Astrocyte (in vitro differentiated cells and primary cell): ENCODE results near the gene DOK7. TPM values are rescaled to one million over a fixed set of nuclear protein-coding genes. Genes with fewer than 3 reads are reported as not detected.
A peak's percentile ranks its signal among the peaks of the same experiment; 100 is the strongest.

ENCODE experiments used
- DNase-seq: peaks from one replicate; pipeline ENCODE4 v3.0.0-alpha.2; 2010; ENCODE audit warnings: low read depth
- FAIRE-seq: peaks from 2 replicates; lab custom pipeline; 2011; peaks lifted over from hg19 to GRCh38; lab: Jason Lieb, UNC
- H2AFZ ChIP-seq: 2 replicates; pipeline ENCODE4 v1.6.0; 2012; ENCODE audit warnings: low read depth, low read length, inconsistent platforms
- H3K27ac ChIP-seq: 2 replicates; pipeline ENCODE4 v1.5.1; 2011; ENCODE audit warnings: low read depth, low read length, inconsistent platforms
- H3K27me3 ChIP-seq: 2 replicates; pipeline ENCODE4 v1.6.0; 2011; ENCODE audit warnings: low read length, inconsistent platforms; ENCODE audit not compliant: insufficient read depth
- H3K36me3 ChIP-seq: 2 replicates; pipeline ENCODE4 v1.5.1; 2011; ENCODE audit warnings: low read length, inconsistent platforms; ENCODE audit not compliant: insufficient read depth
- H3K4me1 ChIP-seq: 2 replicates; pipeline ENCODE4 v1.5.1; 2011; ENCODE audit warnings: low read length, inconsistent platforms; ENCODE audit not compliant: insufficient read depth
- H3K4me2 ChIP-seq: 2 replicates; pipeline ENCODE4 v1.6.0; 2012; ENCODE audit warnings: low read length, inconsistent platforms
- H3K4me3 ChIP-seq: 2 replicates; pipeline ENCODE4 v1.5.1; 2011; ENCODE audit warnings: low read depth, mild to moderate bottlenecking, low read length, inconsistent platforms; ENCODE audit not compliant: insufficient read depth
- H3K79me2 ChIP-seq: 2 replicates; pipeline ENCODE4 v1.6.0; 2012; ENCODE audit warnings: mild to moderate bottlenecking, low read length, inconsistent platforms; ENCODE audit not compliant: insufficient read depth
- H3K9ac ChIP-seq: 2 replicates; pipeline ENCODE4 v1.6.0; 2012; ENCODE audit warnings: mild to moderate bottlenecking, low read length, inconsistent platforms
- H3K9me3 ChIP-seq: 2 replicates; pipeline ENCODE4 v1.5.1; 2012; ENCODE audit warnings: low read depth, mild to moderate bottlenecking, low read length, inconsistent platforms; ENCODE audit not compliant: insufficient read depth
- H4K20me1 ChIP-seq: 2 replicates; pipeline ENCODE4 v1.6.0; 2012; ENCODE audit warnings: low read length, inconsistent platforms; ENCODE audit not compliant: insufficient read depth
- H3K27ac Mint-ChIP-seq: one replicate; pipeline ENCODE4 v1.8.0; 2021; ENCODE audit warnings: mild to moderate bottlenecking, mixed read lengths; ENCODE audit not compliant: unreplicated experiment
- H3K27me3 Mint-ChIP-seq: one replicate; pipeline ENCODE4 v1.8.0; 2021; ENCODE audit warnings: low read depth, mixed read lengths; ENCODE audit not compliant: unreplicated experiment
- H3K36me3 Mint-ChIP-seq: one replicate; pipeline ENCODE4 v1.8.0; 2021; ENCODE audit warnings: low read depth, mixed read lengths; ENCODE audit not compliant: unreplicated experiment
- H3K4me1 Mint-ChIP-seq: one replicate; pipeline ENCODE4 v1.8.0; 2021; ENCODE audit warnings: low read depth, mixed read lengths; ENCODE audit not compliant: unreplicated experiment
- H3K4me3 Mint-ChIP-seq: one replicate; pipeline ENCODE4 v1.8.0; 2021; ENCODE audit warnings: mild to moderate bottlenecking, moderate library complexity, mixed read lengths; ENCODE audit not compliant: unreplicated experiment
- H3K9me3 Mint-ChIP-seq: one replicate; pipeline ENCODE4 v1.8.0; 2021; ENCODE audit warnings: mild to moderate bottlenecking, mixed read lengths; ENCODE audit not compliant: unreplicated experiment
- EZH2 ChIP-seq: IDR thresholded peaks from 2 replicates; pipeline ENCODE4 v1.6.1; 2012; ENCODE audit warnings: mild to moderate bottlenecking, low read length, inconsistent platforms; ENCODE audit not compliant: insufficient read depth
- total RNA-seq: library from RNA; stranded (reverse); gene quantifications from 2 replicates; pipeline ENCODE4 v1.2.1, GENCODE V29; 2021
- TF ChIP-seq, protein P1 (sequence below): IDR thresholded peaks from 2 replicates; pipeline ENCODE4 v1.5.1; 2011; ENCODE audit warnings: low read depth, mild to moderate bottlenecking, inconsistent platforms, low read length, moderate library complexity; ENCODE audit not compliant: insufficient read depth

DOK7 gene
- total RNA-seq, 1 donor from 2014 or later, result not detected

GRCh38 chr4:3416270-3416669 is 46.8 kb upstream of the DOK7 start:
- no peak for TF ChIP-seq EZH2
- TF ChIP-seq, protein P1, sequence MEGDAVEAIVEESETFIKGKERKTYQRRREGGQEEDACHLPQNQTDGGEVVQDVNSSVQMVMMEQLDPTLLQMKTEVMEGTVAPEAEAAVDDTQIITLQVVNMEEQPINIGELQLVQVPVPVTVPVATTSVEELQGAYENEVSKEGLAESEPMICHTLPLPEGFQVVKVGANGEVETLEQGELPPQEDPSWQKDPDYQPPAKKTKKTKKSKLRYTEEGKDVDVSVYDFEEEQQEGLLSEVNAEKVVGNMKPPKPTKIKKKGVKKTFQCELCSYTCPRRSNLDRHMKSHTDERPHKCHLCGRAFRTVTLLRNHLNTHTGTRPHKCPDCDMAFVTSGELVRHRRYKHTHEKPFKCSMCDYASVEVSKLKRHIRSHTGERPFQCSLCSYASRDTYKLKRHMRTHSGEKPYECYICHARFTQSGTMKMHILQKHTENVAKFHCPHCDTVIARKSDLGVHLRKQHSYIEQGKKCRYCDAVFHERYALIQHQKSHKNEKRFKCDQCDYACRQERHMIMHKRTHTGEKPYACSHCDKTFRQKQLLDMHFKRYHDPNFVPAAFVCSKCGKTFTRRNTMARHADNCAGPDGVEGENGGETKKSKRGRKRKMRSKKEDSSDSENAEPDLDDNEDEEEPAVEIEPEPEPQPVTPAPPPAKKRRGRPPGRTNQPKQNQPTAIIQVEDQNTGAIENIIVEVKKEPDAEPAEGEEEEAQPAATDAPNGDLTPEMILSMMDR, result no peak

DNA sequence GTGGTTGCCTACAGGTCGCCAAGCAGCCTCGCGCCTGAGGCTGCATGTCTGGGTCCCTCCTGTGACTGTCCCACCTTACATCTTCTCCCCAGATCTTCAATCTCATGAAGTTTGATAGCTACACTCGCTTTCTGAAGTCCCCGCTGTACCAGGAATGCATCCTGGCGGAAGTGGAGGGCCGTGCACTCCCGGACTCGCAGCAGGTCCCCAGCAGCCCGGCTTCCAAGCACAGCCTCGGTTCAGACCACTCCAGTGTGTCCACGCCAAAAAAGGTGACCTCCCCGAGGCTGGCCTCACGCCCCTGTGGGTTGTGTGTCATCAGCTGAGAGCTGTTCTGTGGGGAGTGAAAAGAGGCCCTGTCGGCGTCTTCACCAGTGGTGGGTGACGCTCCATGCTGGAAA is 46.3 kb upstream of the DOK7 start:
- no peaks in the 10 kb centered on the region for H3K36me3 ChIP-seq
- H3K4me1 ChIP-seq, result no peaks in the 10 kb centered on the region
- Mint-ChIP-seq H3K27me3 (no peaks in the 10 kb centered on the region), H3K36me3 (peaks cover 10% of the 10 kb centered on the region), H3K9me3 (no peaks in the 10 kb centered on the region), H3K4me1 (peaks cover 2% of the 10 kb centered on the region), H3K4me3 (no peak overlapping the region), H3K27ac (no peak overlapping the region)
- no peak overlapping the region for H3K9ac ChIP-seq
- H3K4me2 ChIP-seq, result no peak overlapping the region
- H3K4me3 ChIP-seq, result no peak overlapping the region
- H3K9me3 ChIP-seq, result no peaks in the 10 kb centered on the region
- TF ChIP-seq, protein P1, result no peak
- no peak for TF ChIP-seq EZH2
- H3K27me3 ChIP-seq, result no peaks in the 10 kb centered on the region
- no peak for FAIRE-seq
- no peak overlapping the region for H3K27ac ChIP-seq
- peaks cover 7% of the 10 kb centered on the region for H3K79me2 ChIP-seq
- H2AFZ ChIP-seq, result no peak overlapping the region
- H4K20me1 ChIP-seq, result peaks cover 18% of the 10 kb centered on the region
- DNase-seq, result no peak

More at GRCh38 chr4:3416270-3416669, 46.8 kb upstream of the DOK7 start:
- Mint-ChIP-seq H3K4me3 (no peak overlapping the region), H3K27me3 (no peaks in the 10 kb centered on the region), H3K4me1 (peaks cover 2% of the 10 kb centered on the region), H3K9me3 (no peaks in the 10 kb centered on the region), H3K36me3 (peaks cover 10% of the 10 kb centered on the region), H3K27ac (no peak overlapping the region)
- H2AFZ ChIP-seq, result no peak overlapping the region
- no peaks in the 10 kb centered on the region for H3K9me3 ChIP-seq
- FAIRE-seq, result no peak
- H3K79me2 ChIP-seq, result peaks cover 7% of the 10 kb centered on the region
- no peaks in the 10 kb centered on the region for H3K4me1 ChIP-seq
- H3K9ac ChIP-seq, result no peak overlapping the region
- H3K4me3 ChIP-seq, result no peak overlapping the region
- H3K4me2 ChIP-seq, result no peak overlapping the region
- H3K27me3 ChIP-seq, result no peaks in the 10 kb centered on the region
- H3K27ac ChIP-seq, result no peak overlapping the region
- no peak for DNase-seq
- H4K20me1 ChIP-seq, result peaks cover 24% of the 10 kb centered on the region
- no peaks in the 10 kb centered on the region for H3K36me3 ChIP-seq

DNA sequence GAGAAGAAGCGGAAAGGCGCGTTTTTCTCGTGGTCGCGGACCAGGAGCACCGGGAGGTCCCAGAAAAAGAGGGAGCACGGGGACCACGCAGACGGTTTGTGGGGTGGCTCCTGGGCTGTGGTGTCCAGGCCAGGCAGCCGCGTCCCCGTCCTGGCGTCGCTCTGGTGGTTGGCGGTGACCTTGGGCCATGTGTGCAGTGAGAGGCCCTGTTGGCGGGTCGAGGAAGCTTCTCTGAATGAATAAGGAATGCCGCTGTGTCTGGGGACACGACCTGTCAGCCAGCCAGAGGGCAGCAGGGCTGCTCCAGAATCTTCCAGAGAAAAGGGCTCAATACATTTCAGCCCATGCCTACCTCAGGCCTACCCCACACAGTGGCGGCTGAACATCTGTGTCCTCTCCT is 45.7 kb upstream of the DOK7 start:
- Histone ChIP-seq H3K4me1 (no peaks in the 10 kb centered on the region), H3K4me2 (no peak overlapping the region), H3K79me2 (peaks cover 7% of the 10 kb centered on the region), H3K9ac (no peak overlapping the region), H3K9me3 (no peaks in the 10 kb centered on the region), H3K27me3 (no peaks in the 10 kb centered on the region), H3K36me3 (no peaks in the 10 kb centered on the region), H2AFZ (no peak overlapping the region), H3K27ac (no peak overlapping the region), H4K20me1 (peaks cover 14% of the 10 kb centered on the region), H3K4me3 (no peak overlapping the region)
- DNase-seq (no peak), FAIRE-seq (no peak)
- Mint-ChIP-seq H3K27me3 (no peaks in the 10 kb centered on the region), H3K4me1 (peaks cover 2% of the 10 kb centered on the region), H3K27ac (peak overlapping the region; percentile 56), H3K4me3 (no peak overlapping the region), H3K9me3 (no peaks in the 10 kb centered on the region), H3K36me3 (peaks cover 10% of the 10 kb centered on the region)
- TF ChIP-seq EZH2, result no peak
- TF ChIP-seq, protein P1, result no peak
